ENCODE results near the gene MBOAT1. TPM values are rescaled to one million over a fixed set of nuclear protein-coding genes. Genes with fewer than 3 reads are reported as not detected.

MBOAT1 gene
- total and polyA plus RNA-seq, 10 donors = 1.0 to 14.9 (median 11.8) TPM

DNA sequence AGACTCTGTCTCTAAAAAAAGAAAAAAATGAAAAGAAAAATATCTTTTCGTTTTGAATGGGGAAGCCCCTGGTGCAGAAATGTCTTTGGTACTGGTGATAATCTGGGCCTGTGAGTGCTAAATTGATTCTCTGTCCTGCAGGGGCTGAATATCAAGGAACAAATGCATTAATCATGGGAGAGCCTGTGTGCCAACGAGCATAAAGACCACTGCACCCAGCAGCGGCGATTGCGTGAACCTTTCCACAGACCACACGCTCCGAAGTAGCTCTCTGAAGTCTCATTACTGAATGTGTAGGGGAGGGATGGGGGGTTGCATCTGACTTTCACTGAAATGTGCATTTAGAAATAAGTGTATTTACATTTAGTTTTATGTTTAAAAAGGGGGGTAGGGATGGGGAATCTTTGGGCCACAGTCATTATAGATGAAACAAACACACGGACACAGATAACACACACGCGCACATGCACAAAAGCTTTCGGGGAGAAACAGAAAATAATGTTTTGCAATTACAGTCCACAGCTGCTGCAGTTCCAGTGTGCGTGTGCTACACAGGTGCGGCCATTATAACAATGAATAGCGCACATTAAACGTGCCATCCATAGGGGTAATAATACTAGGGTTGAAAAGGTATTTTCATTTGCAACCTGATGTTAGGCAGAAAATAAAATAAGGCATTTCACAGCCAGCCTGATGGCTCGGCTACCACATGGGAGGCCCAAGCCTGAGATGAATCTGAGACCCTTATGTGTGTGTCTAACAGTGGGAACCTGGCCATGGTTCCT, 154.0 kb downstream of the MBOAT1 start:
- TF ChIP-seq, protein P1, sequence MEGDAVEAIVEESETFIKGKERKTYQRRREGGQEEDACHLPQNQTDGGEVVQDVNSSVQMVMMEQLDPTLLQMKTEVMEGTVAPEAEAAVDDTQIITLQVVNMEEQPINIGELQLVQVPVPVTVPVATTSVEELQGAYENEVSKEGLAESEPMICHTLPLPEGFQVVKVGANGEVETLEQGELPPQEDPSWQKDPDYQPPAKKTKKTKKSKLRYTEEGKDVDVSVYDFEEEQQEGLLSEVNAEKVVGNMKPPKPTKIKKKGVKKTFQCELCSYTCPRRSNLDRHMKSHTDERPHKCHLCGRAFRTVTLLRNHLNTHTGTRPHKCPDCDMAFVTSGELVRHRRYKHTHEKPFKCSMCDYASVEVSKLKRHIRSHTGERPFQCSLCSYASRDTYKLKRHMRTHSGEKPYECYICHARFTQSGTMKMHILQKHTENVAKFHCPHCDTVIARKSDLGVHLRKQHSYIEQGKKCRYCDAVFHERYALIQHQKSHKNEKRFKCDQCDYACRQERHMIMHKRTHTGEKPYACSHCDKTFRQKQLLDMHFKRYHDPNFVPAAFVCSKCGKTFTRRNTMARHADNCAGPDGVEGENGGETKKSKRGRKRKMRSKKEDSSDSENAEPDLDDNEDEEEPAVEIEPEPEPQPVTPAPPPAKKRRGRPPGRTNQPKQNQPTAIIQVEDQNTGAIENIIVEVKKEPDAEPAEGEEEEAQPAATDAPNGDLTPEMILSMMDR (IDR thresholded peaks at IDR 0.05 in 8 of 11, conservative IDR thresholded peaks at IDR 0.05 in 3 of 11) = no peak
- TF ChIP-seq POLR2AphosphoS5 (IDR thresholded peaks at IDR 0.05) = no peak
- TF ChIP-seq POLR2A (IDR thresholded peaks at IDR 0.05) = no peak
- Histone ChIP-seq H3K4me1 (no peaks in the 10 kb centered on the region), H3K27ac (no peak overlapping the region), H3K4me3 (no peak overlapping the region), H3K36me3 (no peaks in the 10 kb centered on the region), H3K9me3 (peaks cover 0 to 3% (median 0%) of the 10 kb centered on the region in 8 donors), H3K27me3 (replicated peaks in 1 of 7) (no peaks in the 10 kb centered on the region)
- no peak for DNase-seq
- WGBS, 5 donors = 86 to 90% (median 86%) methylated on average over 16 of the region's 16 CpGs
- intact Hi-C loops (cut with DNase I; ENCODE audit: low total_unique reads) = no loop called here

DNA sequence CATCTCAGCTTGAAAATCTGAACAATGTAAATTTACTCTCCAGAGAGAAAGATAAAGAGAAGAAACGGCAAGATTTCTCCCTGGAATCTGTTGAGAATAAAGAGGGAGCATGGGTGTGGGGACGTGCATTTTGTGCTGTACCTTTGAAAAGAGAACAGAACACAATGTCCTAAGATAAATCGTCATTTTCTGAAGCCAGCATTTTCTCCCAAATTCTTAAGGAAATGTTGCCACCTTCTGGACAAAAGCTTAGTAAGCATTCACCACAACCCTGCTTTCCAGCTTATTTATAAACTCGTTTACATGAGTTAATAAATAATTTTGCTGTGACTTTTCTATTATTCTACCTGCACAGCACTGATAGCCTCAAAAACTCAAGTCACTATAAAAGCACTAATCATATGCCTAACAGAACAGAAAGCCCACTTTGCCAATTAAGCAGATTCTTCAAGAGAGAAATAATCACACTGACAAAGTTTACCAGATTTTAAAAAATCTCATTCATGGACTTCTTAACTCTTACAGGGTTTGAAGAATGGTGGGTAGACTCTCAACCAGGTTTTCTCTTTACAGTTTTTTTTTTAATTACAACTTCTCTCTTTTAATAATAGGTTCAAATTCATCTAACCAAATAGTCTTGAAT, 155.8 kb downstream of the MBOAT1 start:
- no peak for DNase-seq
- Histone ChIP-seq H3K4me1 (no peaks in the 10 kb centered on the region), H3K36me3 (no peaks in the 10 kb centered on the region), H3K27ac (no peak overlapping the region), H3K9me3 (peaks cover 0 to 3% (median 0%) of the 10 kb centered on the region in 8 donors), H3K4me3 (no peak overlapping the region), H3K27me3 (replicated peaks in 1 of 7) (no peaks in the 10 kb centered on the region)
- TF ChIP-seq POLR2AphosphoS5 (IDR thresholded peaks at IDR 0.05) = no peak
- TF ChIP-seq, protein P1 (IDR thresholded peaks at IDR 0.05 in 8 of 11, conservative IDR thresholded peaks at IDR 0.05 in 3 of 11) = peak in 7 of 11 experiments; percentile 17 to 44 (median 27)
- no peak for TF ChIP-seq POLR2A (IDR thresholded peaks at IDR 0.05)
- intact Hi-C loops (cut with DNase I; ENCODE audit: low total_unique reads) = no loop called here
- 10 to 17% (median 11%) methylated on average over 4 of the region's 4 CpGs for WGBS, 5 donors

DNA sequence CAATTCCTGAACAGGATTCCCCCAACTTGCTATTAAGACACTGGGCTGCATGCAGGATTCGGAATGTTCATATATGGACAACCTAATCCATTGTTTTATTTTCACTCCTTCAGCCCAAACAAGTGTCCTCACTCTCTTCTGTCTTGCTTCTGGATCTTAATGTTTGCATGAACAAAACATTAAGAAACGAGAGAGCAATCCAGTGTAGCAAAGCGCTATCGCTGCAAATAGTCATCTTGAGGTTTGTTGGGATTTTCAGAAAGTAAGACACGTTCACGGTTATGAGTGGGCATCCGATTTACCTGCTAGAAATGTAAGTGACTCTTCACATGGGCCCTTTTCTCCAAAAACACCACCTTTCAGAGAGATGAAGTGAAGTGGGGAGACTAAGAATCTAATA, 156.4 kb downstream of the MBOAT1 start:
- no peaks in the 10 kb centered on the region for H3K36me3 ChIP-seq
- H3K27ac ChIP-seq = no peak overlapping the region
- no peaks in the 10 kb centered on the region for H3K27me3 ChIP-seq (replicated peaks in 1 of 7)
- no peak overlapping the region for H3K4me3 ChIP-seq
- DNase-seq = no peak
- no peaks in the 10 kb centered on the region for H3K4me1 ChIP-seq
- 81 to 91% (median 90%) methylated on average over 7 of the region's 7 CpGs for WGBS, 5 donors
- no peak for TF ChIP-seq POLR2A (IDR thresholded peaks at IDR 0.05)
- intact Hi-C loops (cut with DNase I; ENCODE audit: low total_unique reads) = no loop called here
- H3K9me3 ChIP-seq = no peaks in the 10 kb centered on the region

Other genes with a start within 250 kb of the MBOAT1 start
- gene E2F3, start 189.4 kb upstream of the MBOAT1 start, total RNA-seq = 10 to 100 TPM; 13.2 to 22.9 (median 16.4) TPM
- 1 to 10 TPM; 5.8 to 7.8 (median 6.2) TPM for gene E2F3, start 189.4 kb upstream of the MBOAT1 start, polyA plus RNA-seq